ENCODE measurements around the gene WFDC10B.

GRCh38 chr20:45647441-45648050, 57.3 kb downstream of the WFDC10B start:
- TF ChIP-seq CTCF (IDR thresholded peaks at IDR 0.05; ENCODE audit: insufficient read depth, low read length) = no peak
- TF ChIP-seq POLR2AphosphoS5 (IDR thresholded peaks at IDR 0.05; ENCODE audit: low read depth) = no peak

Measured in HL-60 (cell line).